ENCODE results near the gene GABRB2.

Gene GABRB2

DNA sequence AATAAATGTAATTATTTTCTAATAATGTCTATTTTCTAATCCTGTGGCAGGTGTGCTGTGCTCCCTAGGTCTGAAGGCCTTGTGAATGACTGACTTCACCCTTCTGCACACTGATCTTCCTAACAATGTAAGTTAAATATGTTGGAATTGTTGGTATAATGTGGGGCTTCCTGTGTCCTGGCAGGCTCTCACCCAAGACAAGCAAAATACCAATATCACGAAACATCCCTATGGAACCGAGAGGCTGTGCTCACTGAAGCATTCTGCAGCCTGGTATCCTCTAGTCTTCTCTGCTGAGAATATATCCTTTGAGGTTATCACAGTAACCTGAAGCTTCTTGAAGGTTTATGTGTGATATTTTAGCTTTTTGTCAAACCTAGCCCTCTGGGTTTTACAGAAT lies 159.4 kb downstream of the GABRB2 start:
- DNase-seq (ENCODE audit: low read depth): no peak

DNA sequence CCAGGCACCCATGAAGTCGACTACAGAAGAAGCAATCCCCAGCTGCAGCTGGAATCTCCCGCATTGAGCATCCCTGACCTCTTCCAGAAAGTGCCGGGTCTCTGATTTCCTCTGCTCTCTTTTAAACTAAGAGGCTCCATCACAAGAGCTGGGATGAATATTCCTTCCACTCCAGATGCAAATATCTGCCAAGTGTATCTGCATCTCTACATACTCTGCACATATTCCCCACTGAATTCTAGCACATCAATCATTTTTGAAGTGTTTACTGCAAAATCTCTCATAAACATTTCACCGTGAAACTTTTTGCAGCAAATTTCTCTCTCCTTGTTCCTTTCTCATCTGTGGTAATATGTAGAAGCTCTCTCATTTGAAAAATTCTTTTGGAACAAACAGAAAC lies 161.5 kb downstream of the GABRB2 start:
- DNase-seq (ENCODE audit: low read depth): no peak

DNA sequence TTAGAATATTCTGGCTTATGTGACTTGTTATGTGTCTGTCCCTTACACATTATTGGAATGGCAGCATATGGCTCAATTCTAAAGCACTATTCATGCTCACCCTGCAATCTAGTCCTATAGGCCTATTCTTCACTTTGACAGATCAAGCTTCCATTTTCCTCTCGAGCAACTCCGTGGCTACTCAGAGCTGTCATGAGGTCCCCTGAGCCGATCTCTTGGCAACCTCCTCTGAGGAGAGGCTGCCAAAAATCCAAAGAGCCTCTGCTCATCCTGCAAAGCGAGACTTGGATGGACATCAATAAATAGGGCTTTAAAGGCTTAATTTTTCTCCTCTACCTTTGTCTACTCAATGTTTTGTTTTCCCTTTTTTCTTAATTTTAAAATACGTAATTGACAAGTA lies 163.8 kb downstream of the GABRB2 start:
- DNase-seq (ENCODE audit: low read depth): no peak

DNA sequence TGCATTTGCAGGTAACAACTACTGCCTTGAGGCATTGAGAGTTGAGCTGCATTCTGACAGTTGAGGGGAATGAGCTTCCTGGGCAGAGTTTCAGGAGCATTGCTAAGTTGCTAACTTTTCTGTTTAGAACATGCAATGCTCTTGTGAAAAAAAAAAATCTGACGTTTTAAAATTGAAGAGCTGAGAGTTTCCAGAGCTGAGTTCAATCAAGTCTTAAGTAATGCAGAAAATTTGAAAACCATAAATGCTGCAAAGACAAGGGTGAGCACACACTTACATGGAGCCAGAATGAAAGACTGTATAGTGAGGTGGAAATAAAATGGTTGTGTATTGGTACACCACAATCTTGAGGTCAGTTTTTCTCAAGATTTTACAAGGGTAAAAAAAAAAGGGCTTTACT lies 166.0 kb downstream of the GABRB2 start:
- DNase-seq (ENCODE audit: low read depth): no peak

DNA sequence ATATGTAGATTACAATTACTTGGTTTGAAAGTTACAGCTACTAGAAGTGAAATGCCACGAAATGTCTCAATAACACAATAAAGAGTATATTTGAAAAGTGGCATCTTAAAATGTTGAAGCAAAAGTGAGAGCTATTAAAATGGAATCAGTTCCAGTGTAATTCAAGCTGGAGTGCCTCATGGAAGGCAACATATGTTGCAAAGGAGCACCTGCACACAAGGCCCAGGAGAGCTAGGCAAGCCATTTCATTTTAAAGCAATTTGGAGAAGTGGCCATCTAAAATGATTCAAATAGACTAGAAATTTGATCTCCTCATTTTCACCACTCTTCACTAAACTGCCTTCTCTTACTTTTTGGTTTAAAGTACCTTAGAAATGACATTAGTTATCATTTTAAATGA lies 167.8 kb downstream of the GABRB2 start:
- DNase-seq (ENCODE audit: low read depth): no peak

DNA sequence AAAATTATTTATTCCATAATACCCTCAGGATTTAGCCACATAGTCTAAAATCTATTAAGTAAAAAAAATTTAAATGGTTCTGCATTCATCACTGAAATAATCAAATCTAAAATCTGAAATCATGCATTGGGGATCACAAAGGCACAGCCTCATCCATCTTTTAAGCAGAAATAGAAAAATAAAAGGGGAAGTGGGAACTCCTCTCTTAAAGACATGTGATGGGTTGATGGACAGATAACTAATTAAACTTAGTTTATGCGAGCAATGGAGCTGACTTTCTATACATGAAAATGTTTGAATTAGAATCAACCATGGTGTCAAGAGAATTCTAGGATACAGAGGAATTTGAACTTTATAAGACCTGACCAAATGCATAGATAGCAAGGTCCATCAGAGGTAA lies 170.5 kb downstream of the GABRB2 start:
- no peak for DNase-seq (ENCODE audit: low read depth)

DNA sequence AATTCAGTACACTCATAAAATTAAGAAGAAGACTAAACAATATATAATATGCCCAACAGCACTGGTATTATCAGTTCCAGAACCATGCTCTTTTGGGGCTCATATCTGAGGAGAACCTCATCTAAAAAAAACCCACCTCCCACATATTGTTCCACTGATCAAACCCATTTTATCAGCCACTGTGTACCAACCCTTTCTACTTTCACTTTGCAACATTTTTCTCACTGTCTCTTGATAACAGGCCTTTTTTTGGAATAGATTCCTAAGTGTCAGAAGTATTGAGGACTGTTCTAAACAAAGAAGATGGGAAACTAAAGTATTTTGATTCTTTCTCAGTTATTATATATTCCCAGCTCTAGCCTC lies 173.2 kb downstream of the GABRB2 start:
- no peak for DNase-seq (ENCODE audit: low read depth)

DNA sequence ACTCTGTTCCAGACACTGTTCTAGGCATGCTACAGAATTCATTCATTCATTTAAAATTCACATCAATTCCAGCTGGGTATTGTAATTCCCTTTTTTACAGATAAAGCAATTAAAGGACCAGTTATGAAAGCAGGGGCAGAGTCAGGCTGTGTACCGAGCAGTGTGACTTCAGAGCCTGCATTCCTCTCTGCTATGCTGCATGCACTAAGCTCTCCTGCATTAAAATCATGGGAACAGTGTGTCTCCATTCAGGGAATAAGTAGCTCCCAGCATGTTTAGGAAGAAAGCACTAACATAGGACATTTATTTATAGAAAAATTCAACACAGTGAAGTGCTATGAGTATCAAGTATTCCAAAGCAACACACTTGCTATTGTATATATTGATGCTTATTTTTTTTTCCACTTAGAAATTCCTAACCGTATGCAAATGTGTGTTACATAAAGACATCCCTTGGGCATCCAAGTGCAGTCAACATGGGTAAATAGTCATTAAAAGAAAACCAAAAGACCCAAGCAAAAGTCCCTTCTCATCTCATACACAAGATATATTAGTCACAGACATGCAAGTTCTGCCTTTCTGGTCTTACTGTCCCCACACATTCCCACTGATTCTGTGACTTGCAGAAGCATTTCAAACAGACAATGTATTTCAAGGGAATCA lies 173.7 kb downstream of the GABRB2 start:
- DNase-seq (ENCODE audit: low read depth): no peak

DNA sequence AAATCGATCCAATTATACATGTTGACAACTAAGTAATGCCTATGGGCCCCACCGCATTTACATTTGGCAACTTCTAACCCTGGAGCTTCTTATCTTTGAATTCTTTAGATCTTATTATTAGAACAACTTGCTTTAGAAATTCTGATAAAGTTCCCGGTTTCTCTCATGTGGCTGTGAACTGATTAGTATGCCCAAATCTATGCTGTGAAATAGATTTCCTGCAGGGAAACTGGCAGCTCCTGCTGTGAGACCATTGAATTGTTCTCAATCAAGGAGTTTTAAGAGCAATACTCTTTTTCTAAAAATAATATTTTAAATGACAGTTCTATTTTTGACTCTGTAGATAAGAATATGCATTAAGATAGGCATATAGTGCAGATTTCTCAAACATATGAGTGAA lies 177.5 kb downstream of the GABRB2 start:
- no peak for DNase-seq (ENCODE audit: low read depth)

DNA sequence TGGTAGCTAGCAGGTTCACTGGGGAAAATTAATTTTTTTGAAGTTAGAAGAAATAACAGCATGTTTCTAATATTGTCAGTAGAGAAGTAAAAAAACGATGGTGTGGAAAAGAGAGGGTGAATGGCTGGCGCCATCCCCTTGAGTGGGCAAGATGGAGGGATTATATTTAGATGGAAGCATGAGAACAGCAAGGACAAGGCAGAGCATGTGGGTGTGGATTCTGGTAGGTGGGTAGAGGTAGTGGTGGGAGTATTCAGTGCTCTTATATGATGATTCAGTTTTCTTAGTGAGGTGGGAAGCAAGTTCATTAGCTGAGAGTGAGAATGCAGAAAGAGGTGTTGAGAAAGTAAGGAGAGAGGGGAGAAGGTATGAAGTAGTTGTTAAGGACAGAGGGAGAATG lies 188.1 kb downstream of the GABRB2 start:
- no peak for DNase-seq (ENCODE audit: low read depth)

DNA sequence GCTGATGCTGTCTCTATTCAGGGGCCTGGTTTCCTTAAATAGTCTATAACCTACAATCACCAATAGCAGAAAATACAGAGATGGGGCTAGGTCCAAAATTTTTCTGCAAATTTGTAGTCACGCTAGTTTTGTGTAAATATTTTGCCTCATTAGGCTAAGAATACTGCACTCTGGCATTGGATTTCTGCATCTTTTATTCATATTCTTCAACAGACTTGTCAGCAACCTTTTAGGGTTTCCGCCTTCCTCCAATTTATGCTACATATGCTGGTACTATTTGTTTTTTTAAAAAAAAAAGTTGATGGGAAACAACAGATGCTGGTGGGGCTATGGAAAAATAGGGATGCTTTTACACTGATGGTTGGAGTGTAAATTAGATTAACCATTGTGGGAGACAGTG lies 202.3 kb downstream of the GABRB2 start:
- DNase-seq (ENCODE audit: low read depth): no peak

DNA sequence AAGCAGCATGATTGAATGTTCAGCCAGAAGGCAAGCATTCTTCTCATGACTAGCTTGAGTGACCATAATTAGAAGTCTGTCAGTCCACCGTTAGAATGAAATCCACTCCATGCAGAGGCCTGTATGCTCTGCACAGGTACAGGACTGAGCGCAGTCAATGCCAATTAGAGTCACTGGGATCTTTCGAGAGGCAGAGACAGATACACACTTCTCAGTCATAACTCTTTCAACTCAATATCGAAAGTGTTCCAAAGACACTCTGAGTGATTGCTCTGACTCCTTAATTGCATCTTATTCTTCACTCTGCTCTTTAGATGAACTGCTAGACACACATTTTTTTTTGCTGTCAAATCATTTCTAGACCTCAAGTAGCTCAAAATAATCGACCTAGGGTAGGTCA lies 203.6 kb downstream of the GABRB2 start:
- no peak for DNase-seq (ENCODE audit: low read depth)

DNA sequence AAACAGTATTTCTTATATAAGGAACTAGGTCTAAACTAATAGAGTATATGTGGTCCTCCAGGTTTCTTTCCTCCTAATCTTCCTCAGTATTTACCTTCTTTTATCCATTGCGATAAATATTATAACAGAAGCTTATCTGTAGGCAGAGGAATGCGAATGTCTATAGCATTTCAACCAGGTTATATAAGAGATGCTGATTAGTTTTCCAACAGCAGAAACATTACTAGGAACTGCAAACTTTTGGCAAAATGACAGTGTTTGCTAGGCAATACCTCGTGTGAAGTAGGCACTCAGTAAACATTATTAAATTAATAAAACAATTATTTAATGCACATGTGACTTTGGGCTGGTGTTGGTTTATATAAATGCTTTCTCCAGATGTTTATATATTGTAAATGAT lies 206.5 kb downstream of the GABRB2 start:
- no peak for DNase-seq (ENCODE audit: low read depth)

DNA sequence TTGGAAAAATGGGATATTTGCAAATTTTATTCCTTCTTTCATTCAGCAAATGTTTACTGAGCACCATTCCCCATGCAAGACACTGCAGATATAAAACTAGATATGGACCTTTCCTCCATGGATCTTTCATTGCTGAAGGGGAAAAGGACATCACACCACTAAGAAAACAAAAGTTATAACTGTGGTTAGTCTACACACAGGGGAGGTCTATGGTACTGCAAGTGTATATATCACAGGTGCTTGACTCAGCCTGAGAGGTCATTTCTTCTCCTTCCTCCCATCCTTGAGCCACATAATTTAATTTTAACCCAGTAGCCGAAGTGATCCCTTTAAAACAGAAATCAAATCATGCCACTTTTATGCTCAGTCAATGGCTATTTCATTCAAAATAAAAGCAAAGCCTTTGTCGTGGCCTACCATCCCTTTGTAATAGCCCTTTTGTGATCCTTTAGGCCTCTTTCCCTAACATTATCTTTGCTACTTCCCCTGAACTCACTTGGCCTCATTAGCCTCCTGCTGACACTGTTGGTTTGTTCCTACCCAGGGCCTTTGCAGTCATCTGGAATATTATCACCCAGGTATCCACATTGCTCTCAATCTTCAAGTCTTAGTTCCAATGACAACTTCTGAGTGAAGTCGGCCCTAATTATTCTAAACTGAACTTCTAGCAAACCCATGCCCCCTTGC lies 213.2 kb downstream of the GABRB2 start:
- DNase-seq (ENCODE audit: low read depth): no peak

DNA sequence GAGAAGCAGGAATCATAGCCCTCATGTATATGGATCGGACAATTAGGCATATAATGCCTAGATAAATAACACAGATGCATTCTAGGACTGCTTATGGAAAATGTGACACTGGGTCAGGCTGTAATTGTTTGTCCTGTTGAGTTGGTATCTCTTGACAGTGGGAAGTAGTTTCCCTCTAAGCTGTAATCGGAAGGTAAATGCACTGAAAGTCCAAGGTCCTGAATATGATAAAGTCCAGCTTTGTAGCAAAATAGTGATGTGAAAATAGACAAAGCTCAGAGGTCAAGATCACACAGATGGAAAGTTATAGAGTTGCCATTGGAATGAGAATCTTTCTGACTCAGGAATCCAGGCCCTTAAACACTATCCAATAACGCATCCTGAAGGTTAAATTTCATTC lies 214.2 kb downstream of the GABRB2 start:
- DNase-seq (ENCODE audit: low read depth): no peak

DNA sequence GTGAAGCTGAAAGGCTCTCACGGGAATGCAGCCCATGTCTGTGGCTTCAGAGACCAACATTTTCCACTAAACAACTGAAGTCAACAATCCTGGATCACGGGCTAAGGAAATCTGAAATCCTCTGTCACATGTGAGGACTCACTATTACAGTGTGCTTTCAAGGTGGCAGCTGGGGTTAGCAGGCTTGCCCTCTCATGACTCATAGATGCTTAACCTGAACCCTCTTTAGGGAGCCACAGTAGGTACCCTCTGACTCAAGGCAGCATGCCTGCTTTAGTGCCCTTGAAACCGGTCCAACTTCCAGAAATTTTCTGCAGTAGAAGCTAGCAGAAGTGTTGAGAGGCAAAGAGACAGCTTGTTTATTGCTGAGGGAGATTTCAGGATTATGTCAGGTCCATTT lies 232.5 kb downstream of the GABRB2 start:
- no peak for DNase-seq (ENCODE audit: low read depth)

DNA sequence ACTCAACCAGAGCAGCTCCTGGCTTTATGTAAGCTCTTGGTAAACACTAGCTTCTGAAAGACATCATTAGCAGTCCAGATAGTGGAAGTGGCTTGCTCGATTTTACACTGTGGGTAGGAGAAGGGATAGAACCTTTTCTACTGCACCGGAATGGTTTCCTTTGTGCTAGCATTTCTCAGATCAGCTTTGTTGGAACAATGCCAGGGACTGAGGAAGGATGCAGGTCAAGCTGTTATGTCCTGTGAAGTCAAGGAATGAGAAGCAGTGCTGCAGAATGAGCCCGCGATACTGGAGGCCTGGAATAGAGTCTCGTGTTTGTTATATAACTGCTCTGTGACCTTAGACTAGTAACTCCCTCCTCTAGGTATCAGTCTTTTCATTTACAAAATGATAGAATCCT lies 233.6 kb downstream of the GABRB2 start:
- no peak for DNase-seq (ENCODE audit: low read depth)

DNA sequence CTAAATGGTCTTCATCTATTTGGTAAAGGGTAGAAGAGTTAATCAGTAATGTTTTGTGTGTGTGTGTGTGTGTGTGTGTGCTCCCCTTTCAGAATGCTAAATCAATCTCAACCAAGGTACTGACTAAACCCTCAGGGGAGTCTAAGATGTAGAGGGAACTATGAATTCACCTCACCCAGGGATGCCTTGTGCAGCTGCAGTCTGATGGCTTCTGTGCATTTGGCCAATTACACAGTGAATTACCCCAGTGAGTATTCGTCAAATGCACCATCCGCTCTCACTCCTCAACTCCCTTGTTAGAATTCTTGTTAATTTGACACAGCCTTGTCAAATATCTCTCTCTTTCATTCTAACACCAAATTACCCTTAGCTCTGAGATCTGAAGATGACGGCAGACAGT lies 234.6 kb downstream of the GABRB2 start:
- no peak for DNase-seq (ENCODE audit: low read depth)

DNA sequence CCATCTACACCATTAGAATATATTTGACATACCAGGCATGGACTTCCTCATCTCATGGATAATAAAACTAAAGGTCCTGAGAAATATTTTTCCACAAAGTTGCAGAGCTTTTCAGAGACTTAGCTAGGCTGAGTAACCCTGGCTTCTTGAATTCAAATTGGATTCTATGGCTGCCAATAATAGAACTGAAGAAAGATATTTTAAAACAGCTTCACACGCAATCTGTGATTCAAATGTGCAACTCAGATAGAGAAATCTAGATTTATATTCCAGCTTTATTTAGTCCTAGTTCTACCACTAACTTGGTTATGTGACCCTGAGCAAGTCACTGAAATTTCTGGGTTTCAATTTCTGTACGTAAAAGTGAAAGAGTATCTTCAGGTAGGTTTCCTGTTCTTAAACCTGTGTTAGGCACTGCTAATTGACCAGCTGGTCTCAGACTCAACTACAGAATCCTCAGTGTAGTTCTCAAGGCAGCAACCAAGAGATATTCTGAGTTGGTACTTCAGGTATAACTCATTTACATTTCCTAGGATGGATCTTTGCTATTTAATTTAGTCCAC lies 235.3 kb downstream of the GABRB2 start:
- DNase-seq (ENCODE audit: low read depth): no peak

DNA sequence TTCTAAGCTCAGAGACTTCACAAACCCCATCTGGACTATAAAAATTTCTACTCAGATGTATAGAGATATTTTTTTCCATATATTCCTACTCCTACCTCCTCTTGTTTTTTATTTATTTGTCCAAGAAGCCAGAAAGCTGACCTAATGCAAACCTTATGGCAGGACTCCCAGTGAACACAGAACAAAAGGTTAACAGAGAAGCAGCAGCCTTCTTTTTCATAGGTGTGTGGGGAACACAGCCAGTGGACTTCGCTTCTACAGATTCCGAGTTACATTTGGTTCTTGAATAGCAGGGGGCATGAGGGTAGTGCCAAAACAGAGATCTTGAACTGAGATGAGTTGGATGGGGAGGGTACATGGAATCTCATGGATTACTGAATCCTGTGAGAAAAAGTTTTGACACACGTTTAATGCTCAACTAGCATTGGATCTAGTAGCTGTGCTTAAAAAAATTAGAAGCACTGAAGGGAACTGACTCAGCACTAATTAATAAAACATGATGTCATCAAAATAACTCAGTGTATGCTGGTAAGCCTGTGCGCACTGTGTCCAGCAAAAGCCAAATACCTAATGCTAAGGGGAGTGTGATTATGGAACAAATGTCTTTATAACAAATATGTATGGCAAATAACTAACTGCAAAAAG lies 240.1 kb downstream of the GABRB2 start:
- DNase-seq (ENCODE audit: low read depth): no peak

DNA sequence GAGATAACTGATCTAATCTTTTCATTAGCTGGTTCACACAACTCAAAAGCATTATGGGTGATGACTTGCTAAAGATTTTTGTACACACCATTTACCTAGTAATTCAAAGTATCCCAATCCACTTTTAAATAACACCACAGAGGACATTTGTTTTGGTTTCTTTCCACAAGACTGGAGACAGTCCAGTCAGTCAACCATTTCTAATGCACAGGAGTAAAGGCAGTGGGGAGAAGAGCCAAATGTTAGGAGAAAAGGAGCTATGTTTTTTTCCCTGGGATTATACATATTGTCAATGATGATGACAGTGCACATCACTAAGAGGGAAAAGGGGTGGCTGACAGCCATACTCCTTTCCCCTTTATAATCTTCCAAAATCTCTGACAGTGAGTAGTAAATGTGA lies 240.9 kb downstream of the GABRB2 start:
- DNase-seq (ENCODE audit: low read depth): no peak

DNA sequence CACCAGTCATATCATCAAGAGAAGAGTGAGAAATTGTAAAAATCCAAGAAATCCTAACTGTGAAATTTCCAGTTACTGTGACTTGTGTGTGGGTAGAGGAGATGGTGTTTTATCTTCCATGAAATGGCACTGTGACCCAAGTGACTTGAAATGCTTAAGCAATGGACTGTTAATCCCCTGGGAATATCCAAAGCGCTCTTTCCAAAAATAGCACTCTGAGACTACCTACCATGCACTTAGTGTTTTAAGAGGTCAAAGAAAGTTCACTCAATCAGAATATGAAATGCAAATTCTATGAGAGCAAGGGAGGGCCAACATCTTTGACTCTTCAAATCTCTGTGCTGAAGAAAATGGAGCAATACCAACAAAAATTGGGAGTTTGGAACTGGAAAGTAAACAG lies 244.0 kb downstream of the GABRB2 start:
- no peak for DNase-seq (ENCODE audit: low read depth)

DNA sequence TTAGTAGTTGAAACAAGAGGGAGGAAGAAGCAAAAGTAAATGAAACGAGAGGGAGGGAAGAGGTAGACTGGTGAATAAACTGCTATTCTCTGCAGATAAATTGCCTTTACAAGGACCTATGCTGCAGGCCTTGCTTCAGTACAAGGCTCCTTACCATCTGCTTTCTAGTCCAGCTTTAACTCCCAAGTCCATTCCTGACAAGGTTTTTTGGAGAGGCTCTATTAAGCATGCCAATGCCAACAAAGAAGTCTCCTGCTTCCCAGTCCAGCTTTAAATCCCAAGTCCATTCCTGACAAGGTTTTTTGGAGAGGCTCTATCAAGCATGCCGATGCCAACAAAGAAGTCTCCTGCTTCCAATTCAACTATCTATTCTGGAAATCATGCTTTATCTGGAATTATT lies 244.9 kb downstream of the GABRB2 start:
- DNase-seq (ENCODE audit: low read depth): no peak

DNA sequence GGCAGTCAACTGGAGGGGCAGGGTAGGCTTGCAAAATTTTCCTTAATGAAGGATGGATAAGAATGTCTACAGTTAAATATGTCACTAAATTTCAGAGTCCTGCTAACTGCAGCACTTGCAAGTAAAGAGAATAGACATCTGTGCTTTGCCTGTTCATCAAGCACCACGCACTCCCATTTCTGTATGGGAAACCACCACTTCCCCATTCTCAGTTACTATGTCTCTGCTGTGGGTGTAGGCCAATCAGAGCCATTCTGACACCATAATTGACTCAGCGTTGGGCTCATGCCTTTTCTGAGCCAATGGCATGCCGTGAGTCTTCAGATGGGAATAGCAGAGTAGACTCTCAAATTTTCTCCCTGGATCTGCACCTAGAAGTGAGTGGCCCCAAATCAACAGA lies 247.5 kb downstream of the GABRB2 start:
- DNase-seq (ENCODE audit: low read depth): no peak
